ACC112 (cell line): ENCODE measurements around the gene ROR2.
A peak's percentile ranks its signal among the peaks of the same experiment; 100 is the strongest.

ENCODE experiments used
- H2AFZ ChIP-seq: fragments of 200-600 bp; sonication (generic); one replicate; pipeline ENCODE4 v1.6.0; 2017; ENCODE audit warnings: antibody characterized with exemption, low read length; ENCODE audit not compliant: unreplicated experiment
- H3K27ac ChIP-seq: fragments of 200-600 bp; sonication (generic); 2 replicates; pipeline ENCODE4 v1.5.1; 2014; ENCODE audit warnings: low read depth, mild to moderate bottlenecking, antibody characterized with exemption, low read length, moderate library complexity
- H3K27me3 ChIP-seq: fragments of 200-600 bp; sonication (generic); 2 replicates; pipeline ENCODE4 v1.6.1; 2014; ENCODE audit warnings: mild to moderate bottlenecking, antibody characterized with exemption, low read length, moderate library complexity, mixed read lengths; ENCODE audit not compliant: insufficient read depth
- H3K36me3 ChIP-seq: fragments of 200-600 bp; sonication (generic); 2 replicates; pipeline ENCODE4 v1.6.1; 2016; ENCODE audit warnings: mild to moderate bottlenecking, antibody characterized with exemption, low read length, moderate library complexity, mixed read lengths; ENCODE audit not compliant: insufficient read depth
- H3K4me1 ChIP-seq: fragments of 200-600 bp; sonication (generic); one replicate; pipeline ENCODE4 v1.6.1; 2016; ENCODE audit warnings: low read length, mixed read lengths; ENCODE audit not compliant: insufficient read depth, unreplicated experiment, control insufficient read depth
- H3K4me3 ChIP-seq: fragments of 200-600 bp; sonication (generic); 2 replicates; pipeline ENCODE4 v1.5.1; 2014; ENCODE audit warnings: mild to moderate bottlenecking, low read depth, low read length
- H3K79me2 ChIP-seq: fragments of 200-600 bp; sonication (generic); one replicate; pipeline ENCODE4 v1.6.0; 2016; ENCODE audit warnings: low read length; ENCODE audit not compliant: control insufficient read depth, unreplicated experiment, insufficient read depth

ROR2 gene

GRCh38 chr9:91783411-91783810 is 166.6 kb downstream of the ROR2 start:
- Histone ChIP-seq H3K4me3 (no peak overlapping the region), H3K27me3 (no peaks in the 10 kb centered on the region), H3K36me3 (no peaks in the 10 kb centered on the region), H3K4me1 (no peaks in the 10 kb centered on the region), H3K79me2 (no peaks in the 10 kb centered on the region), H3K27ac (no peak overlapping the region), H2AFZ (no peak overlapping the region)

DNA sequence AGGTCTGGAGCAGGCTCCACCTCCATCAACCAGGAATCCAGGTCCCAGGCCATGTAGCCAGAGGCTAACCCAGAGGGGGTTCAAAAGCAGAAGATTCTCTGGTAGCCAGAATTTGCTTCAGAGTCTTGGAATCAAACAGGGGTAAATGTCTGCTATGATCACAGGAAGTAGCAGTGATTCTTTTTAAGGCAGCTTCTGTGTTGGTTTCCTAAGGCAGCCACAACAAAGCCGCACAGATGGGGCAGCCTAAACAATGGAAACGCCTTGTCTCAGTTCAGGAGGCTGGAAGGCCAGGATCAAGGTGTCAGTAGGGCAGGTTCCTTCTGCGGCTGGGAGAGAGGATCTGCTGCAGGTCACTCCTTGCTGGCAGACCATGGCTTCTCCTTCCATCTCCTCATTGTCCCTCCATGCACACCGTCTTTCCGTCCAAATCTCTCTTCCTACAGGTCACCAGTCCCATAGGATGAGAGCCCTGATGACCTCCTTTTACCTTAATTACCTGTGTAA is 167.3 kb downstream of the ROR2 start:
- H3K4me1 ChIP-seq, result peaks cover 5% of the 10 kb centered on the region
- H3K79me2 ChIP-seq, result no peaks in the 10 kb centered on the region
- no peaks in the 10 kb centered on the region for H3K36me3 ChIP-seq
- H3K27me3 ChIP-seq, result no peaks in the 10 kb centered on the region
- no peak overlapping the region for H2AFZ ChIP-seq
- no peak overlapping the region for H3K4me3 ChIP-seq
- no peak overlapping the region for H3K27ac ChIP-seq

DNA sequence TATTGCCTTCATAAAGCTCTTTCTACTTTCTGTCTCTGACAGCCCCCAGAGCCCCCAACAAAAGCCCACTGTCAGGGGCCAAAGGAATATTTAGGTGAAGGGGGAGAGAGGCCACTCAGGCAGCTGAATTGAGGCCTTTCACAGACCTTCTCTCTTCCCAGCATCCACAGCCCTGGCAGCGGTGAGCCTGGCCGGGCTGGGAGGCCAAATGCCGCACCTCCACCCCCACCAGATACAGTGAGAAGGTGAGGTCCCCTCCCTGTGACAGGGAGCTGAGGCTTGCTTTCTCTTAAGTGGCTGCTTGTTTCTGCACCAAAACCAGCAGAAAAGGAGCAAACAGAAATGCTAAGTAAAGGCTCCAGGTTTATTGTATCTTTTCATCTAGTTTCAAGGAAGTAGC is 168.1 kb downstream of the ROR2 start:
- Histone ChIP-seq H3K4me3 (no peak overlapping the region), H3K27me3 (no peaks in the 10 kb centered on the region), H3K4me1 (peaks cover 11% of the 10 kb centered on the region), H3K79me2 (no peaks in the 10 kb centered on the region), H3K27ac (no peak overlapping the region), H2AFZ (no peak overlapping the region), H3K36me3 (no peaks in the 10 kb centered on the region)

- H3K36me3 ChIP-seq, result no peaks in the 10 kb centered on the region
- no peaks in the 10 kb centered on the region for H3K79me2 ChIP-seq
- H3K4me3 ChIP-seq, result no peak overlapping the region
- H3K27me3 ChIP-seq, result no peaks in the 10 kb centered on the region
- H3K4me1 ChIP-seq, result peaks cover 19% of the 10 kb centered on the region
- H3K27ac ChIP-seq, result no peak overlapping the region
- H2AFZ ChIP-seq, result no peak overlapping the region
Observed at GRCh38 chr9:91781116-91781515, 168.9 kb downstream of the ROR2 start.

GRCh38 chr9:91778031-91778430 is 172.0 kb downstream of the ROR2 start:
- Histone ChIP-seq H2AFZ (no peak overlapping the region), H3K27me3 (no peaks in the 10 kb centered on the region), H3K4me1 (peaks cover 19% of the 10 kb centered on the region), H3K79me2 (no peaks in the 10 kb centered on the region), H3K36me3 (no peaks in the 10 kb centered on the region), H3K27ac (peak overlapping the region; percentile 74), H3K4me3 (no peak overlapping the region)

- Histone ChIP-seq H3K36me3 (no peaks in the 10 kb centered on the region), H3K4me3 (peak overlapping the region; percentile 10), H2AFZ (no peak overlapping the region), H3K79me2 (no peaks in the 10 kb centered on the region), H3K4me1 (peaks cover 19% of the 10 kb centered on the region), H3K27me3 (no peaks in the 10 kb centered on the region), H3K27ac (peak overlapping the region; percentile 74)
Observed at GRCh38 chr9:91777292-91777830, 172.7 kb downstream of the ROR2 start.

GRCh38 chr9:91776409-91777291 is 173.4 kb downstream of the ROR2 start:
- Histone ChIP-seq H3K27me3 (no peaks in the 10 kb centered on the region), H3K36me3 (no peaks in the 10 kb centered on the region), H3K27ac (peak overlapping the region; percentile 74)

GRCh38 chr9:91775708-91776028 is 174.4 kb downstream of the ROR2 start:
- Histone ChIP-seq H3K36me3 (no peaks in the 10 kb centered on the region), H3K4me1 (peaks cover 32% of the 10 kb centered on the region), H3K27me3 (no peaks in the 10 kb centered on the region), H2AFZ (no peak overlapping the region), H3K79me2 (no peaks in the 10 kb centered on the region), H3K4me3 (no peak overlapping the region), H3K27ac (no peak overlapping the region)

More at GRCh38 chr9:91776409-91777291, 173.4 kb downstream of the ROR2 start:
- Histone ChIP-seq H3K4me1 (peaks cover 22% of the 10 kb centered on the region), H3K79me2 (no peaks in the 10 kb centered on the region), H2AFZ (no peak overlapping the region), H3K4me3 (peak overlapping the region; percentile 10)

- no peak overlapping the region for H2AFZ ChIP-seq
- no peaks in the 10 kb centered on the region for H3K27me3 ChIP-seq
- no peak overlapping the region for H3K27ac ChIP-seq
- no peak overlapping the region for H3K4me3 ChIP-seq
- H3K79me2 ChIP-seq, result no peaks in the 10 kb centered on the region
- H3K4me1 ChIP-seq, result peaks cover 36% of the 10 kb centered on the region
- no peaks in the 10 kb centered on the region for H3K36me3 ChIP-seq
Observed at GRCh38 chr9:91775011-91775707, 174.9 kb downstream of the ROR2 start.

- H3K27me3 ChIP-seq, result no peaks in the 10 kb centered on the region
- H3K4me3 ChIP-seq, result no peak overlapping the region
- peaks cover 34% of the 10 kb centered on the region for H3K4me1 ChIP-seq
- H2AFZ ChIP-seq, result no peak overlapping the region
- no peaks in the 10 kb centered on the region for H3K79me2 ChIP-seq
- no peak overlapping the region for H3K27ac ChIP-seq
- no peaks in the 10 kb centered on the region for H3K36me3 ChIP-seq
Observed at GRCh38 chr9:91773156-91773555, 176.9 kb downstream of the ROR2 start.
